Superior temporal gyrus (tissue), 1 donor: Measurements from ENCODE around the gene IDI2.

Experiments
- DNase-seq: peaks from one replicate; pipeline ENCODE4 v3.0.0-alpha.2; 2016; ENCODE audit errors: extremely low spot score

IDI2 gene

DNA sequence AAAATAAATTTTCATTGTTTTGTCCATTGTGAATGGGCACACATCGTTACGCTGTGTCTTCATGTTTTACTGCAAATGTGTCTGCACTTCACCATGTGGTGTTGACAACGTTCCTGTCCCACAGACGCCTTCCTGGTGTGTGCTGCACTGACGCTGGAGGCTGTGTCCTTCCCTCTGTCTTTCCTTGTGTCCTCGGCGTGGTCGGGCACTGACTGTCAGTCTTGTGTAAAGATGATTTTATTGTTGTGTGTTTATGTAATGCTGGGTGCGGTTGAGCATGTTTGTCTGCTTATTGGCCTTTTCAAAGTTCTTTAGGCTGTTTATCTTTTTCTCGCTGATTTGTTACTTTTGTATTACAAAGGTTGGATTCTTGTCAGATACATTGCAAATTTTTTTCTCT, 18.1 kb downstream of the IDI2 start:
- DNase-seq, result no peak

- DNase-seq, result no peak
Observed at GRCh38 chr10:1006573-1006972, 19.1 kb downstream of the IDI2 start.

GRCh38 chr10:1003884-1004670, 21.6 kb downstream of the IDI2 start:
- no peak for DNase-seq

GRCh38 chr10:1002425-1003006, 23.1 kb downstream of the IDI2 start:
- DNase-seq, result no peak

- DNase-seq, result no peak
Observed at GRCh38 chr10:997266-998022, 28.2 kb downstream of the IDI2 start.

DNA sequence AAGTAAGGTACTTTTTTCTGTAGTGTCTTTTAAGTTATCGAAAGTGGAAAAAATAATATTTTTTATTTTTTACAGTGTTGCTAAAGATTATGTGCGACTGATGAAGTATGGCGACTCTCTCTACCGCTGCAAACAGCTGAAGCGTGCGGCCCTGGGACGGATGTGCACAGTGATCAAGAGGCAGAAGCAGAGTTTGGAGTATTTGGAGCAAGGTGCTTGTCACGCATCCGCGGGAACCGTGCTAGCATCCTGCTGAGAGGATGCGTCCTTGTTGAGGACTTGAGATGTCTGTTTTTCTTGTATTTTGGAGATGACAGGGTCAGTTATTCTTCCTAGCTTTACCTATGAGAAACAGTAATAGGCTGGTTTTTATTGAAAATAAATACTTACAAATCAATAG, 29.6 kb downstream of the IDI2 start:
- DNase-seq, result no peak

GRCh38 chr10:995559-995926, 30.1 kb downstream of the IDI2 start:
- DNase-seq, result no peak

DNA sequence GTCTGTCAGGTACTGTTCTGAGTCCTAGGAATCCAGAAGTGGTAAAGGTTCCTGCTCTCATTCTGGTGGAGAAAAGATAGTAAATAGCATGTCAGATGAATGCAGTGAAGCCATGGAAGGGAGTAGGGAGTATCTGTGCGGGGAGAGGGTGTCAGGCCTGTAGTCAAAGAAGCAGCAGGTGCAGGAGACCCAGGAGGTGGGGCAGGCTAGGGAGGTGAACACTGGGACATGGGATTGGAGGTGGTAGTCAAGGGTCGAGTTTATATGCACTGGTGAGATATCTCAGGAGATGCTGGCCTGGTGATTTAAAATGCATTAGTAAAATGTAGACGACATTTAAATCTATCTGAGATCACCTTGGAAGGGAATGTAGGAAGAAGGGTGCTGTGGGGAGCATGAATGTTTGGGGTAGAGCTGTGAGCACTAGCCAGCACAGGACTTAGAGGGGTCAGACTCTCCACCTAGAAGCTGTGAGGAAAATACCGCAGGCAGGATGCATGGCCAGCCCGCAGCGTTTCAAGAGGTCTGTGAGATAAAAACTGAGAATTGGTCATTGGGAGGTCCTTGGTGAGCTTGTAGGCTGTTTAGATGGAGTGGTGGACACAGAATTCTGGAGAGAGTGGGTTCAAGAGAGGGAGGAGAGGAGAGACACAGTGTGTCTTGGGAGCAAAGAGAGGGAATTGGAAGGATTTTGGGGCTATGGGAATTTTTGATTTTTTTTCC, 30.7 kb downstream of the IDI2 start:
- no peak for DNase-seq

DNA sequence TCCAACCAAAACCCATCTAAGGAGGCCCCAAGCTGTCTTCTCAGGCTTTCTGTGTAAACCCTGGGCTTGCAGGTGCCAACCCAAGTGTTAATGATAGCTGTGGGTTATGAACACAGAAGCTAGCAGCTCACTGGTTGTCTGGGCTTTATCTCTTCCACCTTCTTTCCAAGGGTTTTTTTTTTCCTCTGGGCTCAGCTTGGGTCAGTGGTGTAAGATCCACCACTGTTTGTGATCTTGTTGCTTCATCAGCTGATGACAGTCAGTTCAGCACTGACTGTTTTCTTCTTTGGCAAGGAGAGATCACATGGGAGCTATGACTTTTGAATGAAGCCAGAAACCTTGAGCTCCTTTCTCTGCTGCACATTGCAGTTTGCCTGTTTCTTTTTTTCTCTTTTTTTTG, 32.8 kb downstream of the IDI2 start:
- no peak for DNase-seq

DNA sequence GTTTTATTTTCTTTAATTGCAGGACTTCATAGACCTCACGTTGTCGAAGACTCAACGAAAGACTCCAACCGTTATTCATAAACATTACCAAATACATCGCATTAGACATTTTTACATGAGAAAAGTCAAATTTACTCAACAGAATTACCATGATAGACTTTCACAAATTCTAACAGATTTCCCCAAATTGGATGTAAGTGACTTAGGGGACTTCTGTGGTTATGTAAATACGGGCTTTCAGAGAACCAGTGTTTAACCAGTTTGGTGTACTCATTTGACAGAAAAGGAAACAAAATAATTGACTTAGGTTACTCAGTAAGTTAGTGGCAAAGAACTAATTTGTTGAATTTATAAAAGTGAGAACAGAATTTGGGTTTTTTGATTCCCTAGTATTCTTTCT, 33.2 kb downstream of the IDI2 start:
- no peak for DNase-seq

GRCh38 chr10:990808-991207, 34.9 kb downstream of the IDI2 start:
- no peak for DNase-seq

DNA sequence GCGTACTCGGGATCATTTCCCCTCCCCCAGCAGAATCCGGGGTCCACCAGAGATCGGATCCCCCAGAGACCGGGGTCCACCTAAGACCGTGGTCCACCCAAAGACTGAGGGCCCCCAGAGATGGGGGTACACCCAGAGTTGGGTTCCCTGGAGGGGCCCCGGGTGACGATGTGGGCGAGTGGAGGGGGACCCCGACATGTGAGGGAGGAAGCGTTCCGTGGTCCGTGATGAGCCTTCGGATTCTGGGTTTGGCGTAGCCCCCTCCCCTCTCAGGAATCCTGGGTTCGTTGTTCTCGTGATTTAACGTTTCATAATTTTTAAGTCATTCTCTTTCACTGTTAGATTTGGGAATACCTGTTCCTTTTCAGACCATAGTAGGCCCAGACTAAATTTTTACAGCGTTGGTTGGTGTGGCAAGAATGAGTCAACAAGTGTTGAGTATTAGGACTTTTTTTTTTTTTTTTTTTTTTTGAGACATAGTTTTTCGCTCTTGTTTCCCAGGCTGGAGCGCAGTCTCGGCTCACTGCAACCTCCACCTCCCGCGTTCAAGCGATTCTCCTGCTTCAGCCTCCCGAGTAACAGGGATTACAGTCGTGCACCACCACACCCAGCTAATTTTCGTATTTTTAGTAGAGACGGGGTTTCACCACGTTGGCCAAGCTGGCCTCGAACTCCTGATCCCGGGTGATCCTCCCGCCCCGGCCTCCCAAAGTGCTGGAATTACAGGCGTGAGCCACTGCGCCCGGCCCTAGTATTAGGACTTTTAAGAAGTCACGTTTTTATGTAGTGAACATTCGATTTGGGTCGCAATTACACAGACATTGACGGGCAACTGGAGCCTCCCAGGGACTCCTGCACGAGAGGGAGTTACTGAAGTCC, 36.8 kb downstream of the IDI2 start:
- DNase-seq, result no peak

- peak; percentile 99 for DNase-seq
Observed at GRCh38 chr10:987870-988666, 37.6 kb downstream of the IDI2 start, which contains the start of gene GTPBP4. Gene GTPBP4 (plus strand): TSS chr10:988434. CDS start chr10:988480, 46 bp downstream.

- DNase-seq, result no peak
Observed at GRCh38 chr10:987620-987869, 38.1 kb downstream of the IDI2 start.

DNA sequence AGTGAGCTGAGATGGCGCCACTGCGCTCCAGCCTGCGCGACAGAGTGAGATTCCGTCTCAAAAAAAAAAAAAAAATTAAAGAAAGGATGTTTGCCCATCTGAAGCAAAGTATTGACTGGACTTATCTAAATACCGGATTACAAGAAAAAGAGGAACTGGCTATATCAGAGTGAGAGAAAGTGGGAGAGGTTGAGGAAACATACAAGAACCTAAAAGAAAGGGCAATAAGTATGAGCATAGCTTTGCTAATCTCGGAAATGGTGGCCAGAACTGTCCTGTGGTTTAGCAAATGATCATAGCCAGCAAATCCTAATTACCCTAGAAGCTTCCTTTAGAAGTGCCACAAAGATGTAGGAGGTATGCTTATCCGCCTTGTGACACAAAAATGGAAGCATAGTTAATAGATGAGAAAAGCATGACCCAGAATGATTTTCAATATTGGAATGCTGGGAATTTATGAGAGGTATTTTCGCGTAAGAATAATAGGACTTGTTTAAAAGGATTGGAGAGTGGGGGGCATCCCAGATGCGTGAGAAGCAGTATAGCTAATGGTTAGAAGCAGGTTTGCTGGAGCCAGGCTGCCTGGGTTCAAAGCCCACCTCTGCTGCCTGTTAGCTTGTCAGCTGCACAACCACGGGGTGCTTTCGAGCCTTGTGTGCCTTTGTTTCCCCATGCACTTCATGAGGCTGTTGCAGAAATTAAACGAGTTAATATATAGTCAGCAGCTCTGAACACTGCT, 38.6 kb downstream of the IDI2 start:
- peak; percentile 7 for DNase-seq

DNA sequence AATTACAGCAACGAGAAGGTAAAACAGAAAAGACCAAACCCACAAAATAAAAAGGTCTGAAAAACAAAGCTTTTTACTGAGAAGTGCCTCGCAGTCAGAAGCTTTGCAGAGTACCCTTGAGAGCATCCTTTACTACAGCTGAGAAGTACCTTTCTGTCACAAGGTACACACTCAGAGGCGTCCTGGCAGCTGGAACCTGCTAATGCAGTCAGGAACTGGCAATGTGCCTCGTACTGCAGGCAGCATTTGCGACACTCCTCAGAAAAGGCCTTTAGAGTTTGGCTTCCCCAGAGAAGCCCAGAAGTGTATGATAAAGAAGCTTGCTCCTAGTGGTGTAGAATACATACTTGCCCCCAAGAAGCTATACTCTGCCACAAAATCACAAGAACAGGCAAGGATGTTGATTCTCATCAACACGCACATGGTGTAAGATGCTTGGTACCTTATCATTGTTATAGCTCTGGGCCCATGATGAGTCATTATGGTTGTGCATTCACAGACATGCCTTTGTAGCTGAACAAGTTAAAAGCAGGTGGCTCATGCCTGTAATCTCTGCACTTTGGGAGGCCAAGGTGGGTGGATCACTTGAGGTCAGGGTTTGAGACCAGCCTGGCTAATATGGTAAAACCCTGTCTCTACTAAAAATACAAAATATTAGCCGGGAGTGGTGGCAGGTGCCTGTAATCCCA, 39.4 kb downstream of the IDI2 start:
- no peak for DNase-seq

- no peak for DNase-seq
Observed at GRCh38 chr10:985361-985760, 40.3 kb downstream of the IDI2 start.

DNA sequence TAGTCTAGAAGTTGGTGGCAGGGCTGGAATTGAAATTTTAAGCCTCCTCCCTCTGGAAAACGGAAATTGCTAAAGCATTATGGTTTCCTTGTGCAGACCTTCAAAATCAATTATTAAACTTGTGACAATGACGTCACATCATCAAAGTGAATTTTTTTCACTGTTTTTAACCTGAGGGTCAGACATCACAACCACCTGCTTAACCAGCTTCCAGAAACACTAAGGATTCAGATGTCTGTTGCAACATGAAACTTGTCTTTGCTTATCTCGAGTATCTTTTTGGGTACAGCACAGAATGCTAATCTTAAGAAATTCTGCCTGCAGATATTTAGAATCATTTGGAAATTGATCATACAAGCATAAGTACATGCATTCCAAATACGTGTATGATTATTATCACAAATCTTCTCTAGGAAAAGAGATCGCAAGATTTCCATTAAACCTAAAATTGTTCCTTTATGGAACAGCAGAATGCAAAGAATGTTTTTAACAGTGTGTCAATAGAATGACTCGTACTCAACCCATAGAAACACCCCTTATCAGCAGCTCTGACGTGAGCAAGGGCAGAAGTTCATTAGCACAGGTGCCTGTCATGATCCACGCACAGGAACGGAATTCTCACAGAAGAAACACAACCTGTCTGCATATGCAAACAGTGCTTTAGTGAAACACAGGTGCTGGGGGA, 41.5 kb downstream of the IDI2 start:
- DNase-seq, result no peak

- DNase-seq, result no peak
Observed at GRCh38 chr10:983401-983800, 42.3 kb downstream of the IDI2 start.
